ENCODE results near the gene MARCHF10. TPM values are rescaled to one million over a fixed set of nuclear protein-coding genes. Genes with fewer than 3 reads are reported as not detected.
"Not testable (repeated sequence)": the region's sequence is repeated elsewhere in the genome, so short reads cannot be mapped to it uniquely, and the experiment has no call there.

MARCHF10 gene
- polyA plus RNA-seq, 3 donors, result 0.63 to 1.7 (median 0.78) TPM

DNA sequence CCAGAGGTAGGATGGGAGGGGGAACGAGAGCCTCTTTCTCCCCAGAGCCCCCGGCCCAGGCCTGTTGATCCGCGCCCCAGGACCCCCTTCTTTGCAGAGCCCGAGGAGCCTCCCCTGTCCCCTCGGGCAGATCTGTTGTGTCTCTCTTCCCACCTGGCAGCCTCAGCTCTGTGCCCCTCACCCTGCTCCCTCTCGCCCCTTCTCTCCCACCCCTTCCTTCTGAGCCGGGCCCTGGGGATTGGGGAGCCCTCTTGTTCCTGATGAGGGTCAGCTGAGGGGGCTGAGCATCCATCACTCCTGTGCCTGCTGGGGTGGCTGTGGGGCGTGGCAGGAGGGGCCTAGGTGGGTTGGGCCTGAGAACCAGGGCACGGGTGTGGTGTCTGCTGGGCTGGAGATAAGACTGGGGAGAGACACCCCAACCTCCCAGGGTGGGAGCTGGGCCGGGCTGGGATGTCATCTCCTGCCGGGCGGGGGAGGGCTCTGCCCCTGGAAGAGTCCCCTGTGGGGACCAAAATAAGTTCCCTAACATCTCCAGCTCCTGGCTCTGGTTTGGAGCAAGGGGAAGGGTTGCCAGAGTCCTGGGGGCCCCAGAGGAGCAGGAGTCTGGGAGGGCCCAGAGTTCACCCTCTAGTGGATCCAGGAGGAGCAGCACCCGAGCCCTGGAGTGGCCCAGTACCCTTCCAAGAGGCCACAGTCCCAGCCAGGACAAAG is 115.2 kb downstream of the MARCHF10 start:
- no peak for DNase-seq (ENCODE audit: extremely low read depth in 1 of 11, low read depth in 9 of 11, low spot score in 4 of 11)

DNA sequence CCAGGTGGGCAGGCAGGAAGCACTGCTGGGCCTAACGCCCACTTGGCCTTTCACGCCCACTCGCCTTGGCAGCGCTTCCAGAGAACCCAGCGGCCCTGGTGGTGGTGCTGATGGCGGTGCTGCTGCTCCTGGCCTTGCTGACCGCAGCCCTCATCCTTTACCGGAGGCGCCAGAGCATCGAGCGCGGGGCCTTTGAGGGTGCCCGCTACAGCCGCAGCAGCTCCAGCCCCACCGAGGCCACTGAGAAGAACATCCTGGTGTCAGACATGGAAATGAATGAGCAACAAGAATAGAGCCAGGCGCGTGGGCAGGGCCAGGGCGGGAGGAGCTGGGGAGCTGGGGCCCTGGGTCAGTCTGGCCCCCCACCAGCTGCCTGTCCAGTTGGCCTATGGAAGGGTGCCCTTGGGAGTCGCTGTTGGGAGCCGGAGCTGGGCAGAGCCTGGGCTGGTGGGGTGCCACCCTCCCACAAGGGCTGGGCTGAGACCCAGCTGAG is 115.9 kb downstream of the MARCHF10 start:
- no peak for DNase-seq (ENCODE audit: extremely low read depth in 1 of 11, low read depth in 9 of 11, low spot score in 4 of 11)

DNA sequence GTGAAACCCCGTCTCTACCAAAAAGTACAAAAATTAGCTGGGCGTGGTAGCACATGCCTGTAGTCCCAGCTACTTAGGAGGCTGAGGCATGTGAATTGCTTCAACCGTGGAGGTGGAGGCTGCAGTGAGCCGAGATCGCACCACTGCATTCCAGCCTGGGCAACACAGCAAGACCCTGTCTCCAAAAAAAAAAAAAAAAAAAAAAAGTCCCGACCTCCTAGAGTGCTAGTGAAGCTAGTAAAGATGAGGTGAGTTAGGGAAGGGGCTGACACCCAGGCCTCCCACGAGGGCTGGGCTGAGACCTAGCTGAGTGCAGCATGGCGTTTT is 116.6 kb downstream of the MARCHF10 start:
- not testable (repeated sequence) for DNase-seq (ENCODE audit: extremely low read depth in 1 of 11, low read depth in 9 of 11, low spot score in 4 of 11)

DNA sequence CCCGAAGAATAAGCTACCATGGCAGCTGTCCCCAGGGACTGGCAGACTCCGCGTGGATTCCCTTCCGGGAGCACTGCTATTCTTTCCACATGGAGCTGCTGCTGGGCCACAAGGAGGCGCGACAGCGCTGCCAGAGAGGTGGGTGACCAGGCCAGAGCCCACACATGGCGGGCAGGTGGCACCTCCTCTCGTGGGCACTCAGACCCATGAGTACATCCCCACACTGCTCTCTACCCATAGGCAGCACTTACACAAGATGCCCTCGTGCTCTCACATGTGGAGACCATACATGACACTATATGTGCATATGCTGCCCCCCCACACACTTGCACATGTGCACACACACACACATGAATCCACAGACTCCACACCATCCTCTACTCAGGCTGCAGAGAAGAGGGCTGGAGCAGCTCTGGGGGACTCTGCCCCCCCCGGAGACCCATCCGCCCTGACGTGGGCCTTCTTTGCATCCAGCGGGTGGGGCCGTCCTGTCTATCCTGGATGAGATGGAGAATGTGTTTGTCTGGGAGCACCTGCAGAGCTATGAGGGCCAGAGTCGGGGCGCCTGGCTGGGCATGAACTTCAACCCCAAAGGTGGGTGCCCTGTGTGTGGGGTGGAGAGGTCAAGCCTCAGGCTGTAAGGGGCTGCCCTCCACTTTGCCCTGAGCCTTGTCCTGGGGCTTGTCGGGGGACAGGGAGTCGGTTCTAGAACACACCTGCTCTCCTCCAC is 117.8 kb downstream of the MARCHF10 start:
- no peak for DNase-seq (ENCODE audit: extremely low read depth in 1 of 11, low read depth in 9 of 11, low spot score in 4 of 11)

DNA sequence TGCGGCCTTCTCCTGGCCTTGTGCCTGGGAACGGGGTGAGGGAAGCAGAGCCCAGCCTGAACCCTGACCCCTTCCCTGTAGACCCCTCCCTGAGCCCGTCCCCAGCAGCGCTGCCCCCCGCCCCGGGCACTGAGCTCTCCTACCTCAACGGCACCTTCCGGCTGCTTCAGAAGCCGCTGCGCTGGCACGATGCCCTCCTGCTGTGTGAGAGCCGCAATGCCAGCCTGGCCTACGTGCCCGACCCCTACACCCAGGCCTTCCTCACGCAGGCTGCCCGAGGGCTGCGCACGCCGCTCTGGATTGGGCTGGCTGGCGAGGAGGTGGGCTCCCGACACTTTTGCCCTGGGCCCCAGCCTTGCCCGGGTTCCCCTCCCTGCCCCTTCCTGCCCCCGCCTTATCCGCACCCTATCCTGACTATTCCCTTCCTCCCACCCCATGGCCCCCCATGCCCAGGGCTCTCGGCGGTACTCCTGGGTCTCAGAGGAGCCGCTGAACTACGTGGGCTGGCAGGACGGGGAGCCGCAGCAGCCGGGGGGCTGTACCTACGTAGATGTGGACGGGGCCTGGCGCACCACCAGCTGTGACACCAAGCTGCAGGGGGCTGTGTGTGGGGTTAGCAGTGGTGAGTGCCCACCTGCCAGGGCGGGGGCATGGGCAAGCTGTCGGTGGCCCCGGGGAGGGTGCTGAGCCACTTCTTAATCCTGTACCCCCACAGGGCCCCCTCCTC is 118.5 kb downstream of the MARCHF10 start:
- no peak for DNase-seq (ENCODE audit: extremely low read depth in 1 of 11, low read depth in 9 of 11, low spot score in 4 of 11)

DNA sequence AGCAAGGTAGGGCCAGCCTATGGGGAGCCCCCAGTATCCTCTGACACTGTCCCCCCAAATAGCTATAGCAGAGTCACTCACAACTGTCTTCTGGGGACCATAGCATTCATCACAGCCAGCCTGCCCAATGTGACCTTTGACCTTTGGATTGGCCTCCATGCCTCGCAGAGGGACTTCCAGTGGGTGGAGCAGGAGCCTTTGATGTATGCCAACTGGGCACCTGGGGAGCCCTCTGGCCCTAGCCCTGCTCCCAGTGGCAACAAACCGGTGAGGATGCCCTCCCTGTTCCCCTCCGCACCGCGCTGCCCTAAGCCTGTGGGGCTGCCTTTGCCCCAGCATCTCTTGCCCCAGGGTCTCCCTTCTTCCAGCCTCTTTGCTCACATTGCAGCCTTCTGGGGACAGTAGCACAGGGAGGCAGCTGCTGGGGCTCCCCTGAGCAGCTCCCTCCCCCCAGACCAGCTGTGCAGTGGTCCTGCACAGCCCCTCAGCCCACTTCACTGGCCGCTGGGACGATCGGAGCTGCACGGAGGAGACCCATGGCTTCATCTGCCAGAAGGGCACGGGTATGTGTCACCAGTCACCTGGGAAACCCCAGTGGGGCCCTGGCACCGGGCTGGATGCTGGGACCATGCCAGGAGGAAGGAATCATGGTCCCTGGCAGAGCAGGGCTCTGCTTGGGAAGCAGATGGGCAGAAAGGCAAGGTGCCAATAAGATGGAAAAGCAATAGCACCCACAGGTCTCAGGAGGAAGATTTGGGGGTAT is 119.5 kb downstream of the MARCHF10 start:
- no peak for DNase-seq (ENCODE audit: extremely low read depth in 1 of 11, low read depth in 9 of 11, low spot score in 4 of 11)

DNA sequence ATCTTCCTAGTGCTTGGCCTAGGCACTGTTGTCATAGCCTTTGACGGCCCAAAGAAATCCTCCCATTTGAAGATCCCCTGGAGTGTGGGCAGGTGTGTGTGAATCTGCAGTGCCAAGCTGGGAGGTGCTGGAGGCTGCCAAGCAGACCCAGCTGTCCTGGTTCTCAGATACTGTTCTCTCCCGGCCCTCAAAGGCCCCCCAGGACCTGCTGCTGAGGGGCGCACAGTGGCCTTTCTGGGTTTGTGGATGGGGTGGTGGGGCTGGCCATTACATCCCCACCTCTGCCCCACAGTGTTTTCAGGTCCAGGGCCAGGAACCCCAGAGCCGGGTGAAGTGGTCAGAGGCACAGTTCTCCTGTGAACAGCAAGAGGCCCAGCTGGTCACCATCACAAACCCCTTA is 120.1 kb downstream of the MARCHF10 start:
- no peak for DNase-seq (ENCODE audit: extremely low read depth in 1 of 11, low read depth in 9 of 11, low spot score in 4 of 11)

DNA sequence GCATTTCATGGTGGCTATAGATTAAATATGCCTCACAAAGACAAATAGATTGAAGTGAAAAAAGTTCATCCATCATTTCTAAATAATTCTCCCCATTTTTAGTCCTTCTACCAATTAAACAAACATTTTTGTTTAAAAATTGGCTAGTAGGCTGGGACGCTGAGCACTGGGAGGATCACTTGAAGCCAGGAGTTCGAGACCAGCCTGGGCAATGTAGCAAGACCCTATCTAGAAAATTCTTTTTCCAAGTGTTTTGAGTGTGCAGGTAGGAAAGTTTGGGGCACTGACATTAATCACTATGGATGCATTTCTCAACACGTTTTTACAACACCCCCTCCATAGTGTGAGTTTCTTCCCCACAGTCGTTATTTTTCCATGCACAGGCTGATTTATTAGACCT is 123.9 kb downstream of the MARCHF10 start:
- DNase-seq (ENCODE audit: extremely low read depth in 1 of 11, low read depth in 9 of 11, low spot score in 4 of 11), result no peak

DNA sequence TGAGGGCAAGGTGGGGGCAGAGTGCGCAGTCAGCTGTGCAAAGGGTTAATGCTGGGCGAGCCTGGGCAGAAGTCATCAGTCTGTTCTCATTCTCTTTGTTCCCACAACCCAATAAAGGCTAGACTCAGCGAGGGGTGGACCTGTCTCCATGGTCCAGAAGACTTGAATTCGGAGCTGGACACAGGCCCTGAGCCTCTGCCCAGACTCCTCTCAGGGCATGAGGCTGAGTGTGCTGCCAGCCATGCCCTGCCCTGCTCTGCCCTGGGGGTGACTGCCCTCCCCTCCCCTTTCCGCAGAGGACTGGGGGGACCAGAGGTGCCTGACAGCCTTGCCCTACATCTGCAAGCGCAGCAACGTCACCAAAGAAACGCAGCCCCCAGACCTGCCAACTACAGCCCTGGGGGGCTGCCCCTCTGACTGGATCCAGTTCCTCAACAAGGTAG is 126.2 kb downstream of the MARCHF10 start:
- no peak for DNase-seq (ENCODE audit: extremely low read depth in 1 of 11, low read depth in 9 of 11, low spot score in 4 of 11)

DNA sequence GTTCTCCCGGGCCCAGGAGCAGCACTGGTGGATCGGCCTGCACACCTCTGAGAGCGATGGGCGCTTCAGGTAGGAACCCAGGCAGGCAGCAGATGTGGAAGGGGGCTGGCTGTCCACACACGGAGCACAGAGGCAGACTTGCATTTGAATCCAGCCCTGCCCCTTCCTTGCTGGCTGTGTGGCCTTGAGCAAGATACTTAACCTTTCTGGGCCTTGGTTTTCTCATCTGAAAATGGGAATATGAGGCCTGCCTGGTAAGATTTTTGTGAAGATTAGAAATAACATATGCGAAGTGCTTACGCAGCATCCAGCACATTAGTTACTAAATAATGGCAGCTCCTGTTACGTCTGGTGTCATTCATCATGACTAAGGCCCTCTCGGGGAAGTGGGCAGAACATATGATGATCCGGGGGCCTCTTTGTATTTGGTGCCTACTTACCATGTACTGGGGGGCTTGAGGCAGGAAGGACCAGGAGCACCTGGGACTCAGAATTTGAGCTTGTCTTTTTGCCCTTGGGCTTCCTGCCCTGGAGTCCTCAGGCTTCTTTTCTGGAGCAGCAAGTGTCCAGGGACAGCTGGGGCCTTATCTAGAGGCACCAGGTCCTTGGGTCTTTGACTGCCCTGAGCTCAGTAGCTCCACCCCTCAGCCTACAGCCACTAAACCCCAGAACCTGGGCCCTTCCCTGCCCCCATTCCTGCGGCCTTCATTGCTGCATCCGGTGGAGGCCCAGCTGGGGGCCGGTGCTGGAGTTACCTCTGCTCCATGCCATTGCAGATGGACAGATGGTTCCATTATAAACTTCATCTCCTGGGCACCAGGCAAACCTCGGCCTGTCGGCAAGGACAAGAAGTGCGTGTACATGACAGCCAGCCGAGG is 126.8 kb downstream of the MARCHF10 start:
- DNase-seq (ENCODE audit: extremely low read depth in 1 of 11, low read depth in 9 of 11, low spot score in 4 of 11), result no peak

DNA sequence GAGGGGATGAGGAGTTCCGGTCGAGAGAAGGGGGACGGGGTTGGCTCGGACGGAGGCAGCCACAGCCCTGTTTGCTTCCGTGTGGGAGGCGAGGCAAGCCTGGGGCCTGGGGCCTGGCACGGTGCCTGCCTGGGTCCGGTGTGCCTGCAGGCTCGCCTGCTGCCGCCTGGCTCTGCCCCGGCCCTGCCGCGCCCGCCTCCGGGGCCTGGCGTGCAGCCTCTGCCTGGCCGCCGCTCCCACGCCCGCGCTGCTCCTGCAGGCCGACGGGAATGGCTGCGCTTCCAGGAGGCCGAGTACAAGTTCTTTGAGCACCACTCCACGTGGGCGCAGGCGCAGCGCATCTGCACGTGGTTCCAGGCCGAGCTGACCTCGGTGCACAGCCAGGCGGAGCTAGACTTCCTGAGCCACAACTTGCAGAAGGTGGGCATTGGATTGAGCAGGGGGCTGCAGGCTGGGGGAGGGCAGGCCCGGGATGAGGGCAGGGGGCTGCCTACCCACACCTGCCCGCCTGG is 127.5 kb downstream of the MARCHF10 start:
- DNase-seq (ENCODE audit: extremely low read depth in 1 of 11, low read depth in 9 of 11, low spot score in 4 of 11), result no peak

DNA sequence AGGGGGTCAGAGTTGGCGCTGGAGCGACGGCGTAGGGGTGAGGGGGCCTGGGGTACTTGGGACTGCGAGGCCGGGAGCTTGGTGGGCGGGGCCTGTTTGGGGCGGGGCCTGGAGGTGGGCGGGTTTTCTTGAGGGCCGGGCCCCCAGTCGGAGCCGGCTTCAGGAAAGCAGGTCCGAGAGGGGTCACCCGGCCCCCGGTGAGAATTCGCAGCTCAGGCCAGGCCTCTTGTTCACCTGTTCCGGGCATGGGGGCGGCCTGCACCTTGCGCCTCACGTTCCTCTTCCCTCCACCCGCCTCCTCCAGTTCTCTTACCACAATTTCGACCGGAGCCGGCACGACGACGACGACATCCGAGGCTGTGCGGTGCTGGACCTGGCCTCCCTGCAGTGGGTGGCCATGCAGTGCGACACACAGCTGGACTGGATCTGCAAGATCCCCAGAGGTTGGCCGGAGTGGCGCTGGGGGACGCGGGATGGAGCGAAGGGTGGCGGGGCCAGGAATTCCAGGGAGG is 128.2 kb downstream of the MARCHF10 start:
- no peak for DNase-seq (ENCODE audit: extremely low read depth in 1 of 11, low read depth in 9 of 11, low spot score in 4 of 11)

DNA sequence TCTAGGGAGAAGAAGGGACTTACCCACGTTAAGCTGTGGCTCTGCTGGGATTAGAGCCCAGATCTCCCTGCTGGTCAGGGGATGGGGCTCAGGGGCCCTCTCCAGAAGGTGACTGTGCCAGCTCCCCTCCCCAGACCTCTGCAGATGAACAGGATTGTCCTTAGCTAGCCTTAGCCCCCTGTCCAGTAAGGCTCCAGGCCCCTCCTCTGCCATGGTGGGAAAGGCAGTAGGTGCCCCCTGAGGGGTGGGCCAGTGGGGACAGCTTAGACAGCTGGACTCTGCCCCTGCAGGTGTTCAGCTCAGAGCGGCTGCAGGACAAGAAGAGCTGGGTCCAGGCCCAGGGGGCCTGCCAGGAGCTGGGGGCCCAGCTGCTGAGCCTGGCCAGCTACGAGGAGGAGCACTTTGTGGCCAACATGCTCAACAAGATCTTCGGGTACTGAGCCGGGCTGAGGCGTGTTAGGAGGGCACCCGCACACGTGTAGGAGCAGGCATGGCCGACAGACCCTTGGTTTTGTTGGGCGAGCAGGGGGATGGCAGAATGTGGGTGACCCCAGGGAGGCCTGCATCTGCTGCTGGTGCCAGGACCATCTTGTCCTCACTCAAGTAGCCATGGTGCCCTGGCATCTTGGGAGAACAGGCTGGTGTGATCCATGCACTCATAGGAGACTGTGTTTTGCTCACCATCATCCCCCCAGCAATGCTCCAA is 129.7 kb downstream of the MARCHF10 start:
- no peak for DNase-seq (ENCODE audit: extremely low read depth in 1 of 11, low read depth in 9 of 11, low spot score in 4 of 11)

DNA sequence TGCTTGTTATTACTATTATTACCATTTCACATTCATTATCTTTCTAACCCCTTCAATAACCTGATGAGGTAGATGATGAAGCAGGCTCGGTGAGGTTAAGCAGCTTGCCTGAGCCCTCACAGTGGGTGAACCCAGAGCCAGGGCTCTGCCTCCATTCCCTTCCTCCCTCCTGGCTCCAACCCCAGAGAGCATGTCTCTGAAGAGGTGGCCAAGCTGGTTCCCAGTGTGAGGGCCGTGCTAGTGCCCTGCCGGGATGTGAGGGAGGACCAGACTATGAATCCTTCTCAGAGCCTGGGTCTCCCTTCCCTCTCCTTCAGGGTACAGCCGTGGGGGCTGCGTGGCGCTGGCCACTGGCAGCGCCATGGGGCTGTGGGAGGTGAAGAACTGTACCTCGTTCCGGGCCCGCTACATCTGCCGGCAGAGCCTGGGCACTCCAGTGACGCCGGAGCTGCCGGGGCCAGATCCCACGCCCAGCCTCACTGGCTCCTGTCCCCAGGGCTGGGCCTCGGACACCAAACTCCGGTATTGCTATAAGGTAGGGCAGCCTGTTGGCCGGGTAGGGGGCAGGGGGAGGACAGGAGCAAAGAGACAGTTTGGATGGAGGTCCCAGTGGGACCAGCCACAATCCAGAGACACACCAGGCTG is 131.0 kb downstream of the MARCHF10 start:
- no peak for DNase-seq (ENCODE audit: extremely low read depth in 1 of 11, low read depth in 9 of 11, low spot score in 4 of 11)

DNA sequence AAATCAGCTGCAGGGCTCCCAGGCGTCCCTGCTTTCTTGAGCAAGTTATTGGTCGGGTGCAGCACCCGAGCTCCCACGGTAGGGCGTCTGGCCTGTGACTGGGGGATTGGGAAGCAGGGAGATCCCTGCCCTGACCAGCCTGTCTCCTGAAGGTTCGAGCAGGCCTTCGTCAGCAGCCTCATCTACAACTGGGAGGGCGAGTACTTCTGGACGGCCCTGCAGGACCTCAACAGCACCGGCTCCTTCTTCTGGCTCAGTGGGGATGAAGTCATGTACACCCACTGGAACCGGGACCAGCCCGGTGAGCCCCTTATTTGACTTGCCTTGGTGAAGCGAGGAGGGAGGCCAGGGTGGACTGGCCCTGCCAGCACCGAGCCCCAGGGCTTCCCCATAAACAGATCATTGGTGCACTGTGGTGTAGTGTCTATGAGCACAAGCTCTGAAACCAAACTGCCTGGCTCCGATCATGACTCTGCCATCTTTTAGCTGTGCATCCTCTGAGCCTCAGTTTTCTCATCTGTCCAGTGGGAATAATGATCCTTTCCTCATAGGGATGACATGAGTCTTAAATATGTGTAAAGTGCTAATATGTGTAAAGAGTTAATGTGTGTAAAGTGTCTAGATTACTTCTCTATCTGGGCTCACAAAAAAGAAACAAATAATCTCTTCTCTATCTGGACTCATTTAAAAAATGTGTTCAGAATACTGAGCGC is 131.7 kb downstream of the MARCHF10 start:
- DNase-seq (ENCODE audit: extremely low read depth in 1 of 11, low read depth in 9 of 11, low spot score in 4 of 11), result no peak

DNA sequence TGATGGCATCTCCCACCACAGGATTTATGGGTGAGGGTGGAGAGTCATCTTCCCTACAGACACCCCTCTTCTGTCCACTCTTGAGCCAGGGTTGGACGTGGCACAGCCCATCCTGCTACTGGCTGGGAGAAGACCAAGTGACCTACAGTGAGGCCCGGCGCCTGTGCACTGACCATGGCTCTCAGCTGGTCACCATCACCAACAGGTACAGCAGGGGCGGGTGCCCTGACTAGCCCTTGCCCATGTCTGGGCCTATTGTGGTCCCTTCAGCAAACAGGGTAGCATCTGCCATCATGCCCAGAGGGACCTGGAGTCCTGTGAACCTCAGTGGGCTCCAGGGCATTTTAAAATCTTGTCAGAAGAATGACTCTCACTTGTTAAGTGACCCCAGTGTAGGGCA is 132.4 kb downstream of the MARCHF10 start:
- no peak for DNase-seq (ENCODE audit: extremely low read depth in 1 of 11, low read depth in 9 of 11, low spot score in 4 of 11)
